Measurements from ENCODE around the gene CYCS. TPM values are rescaled to one million over a fixed set of nuclear protein-coding genes. Genes with fewer than 3 reads are reported as not detected.

CYCS gene
- total RNA-seq, 1 experiment from 2014 or later, result 224 TPM

- CTCF ChIA-PET, result no interaction called here
Measured at GRCh38 chr7:25117226-25118047, 7.6 kb downstream of the CYCS start.

More at GRCh38 chr7:25117226-25118047, 7.6 kb downstream of the CYCS start:
- H3K4me3 ChIP-seq (replicated peaks in 1 of 2; ENCODE audit: low read depth in 1 of 2, low read length in 2 of 2), result no peak overlapping the region
- H3K4me1 ChIP-seq (ENCODE audit: control insufficient read depth in 1 of 2, insufficient read depth in 2 of 2, low read length in 2 of 2), result peaks cover 0 to 5% of the 10 kb centered on the region in 2 experiments; a peak in 1 of 4 replicates
- no peak overlapping the region for H2AFZ ChIP-seq (ENCODE audit: low read depth, low read length, poor library complexity, severe bottlenecking)
- peak; percentile 37; the same call in 1 of the 2 replicates for TF ChIP-seq POLR2AphosphoS5 (IDR thresholded peaks at IDR 0.05; ENCODE audit: low read depth, low read length)
- no peak for TF ChIP-seq ZBTB33 (IDR thresholded peaks at IDR 0.05; ENCODE audit: extremely low read depth, insufficient replicate concordance, low read length)
- DNase-seq (ENCODE audit: low read depth, low spot score) (no peak), ATAC-seq (peak; percentile 22; the same call in 1 of the 2 replicates)
- intact Hi-C loops (cut with micrococcal nuclease), result no loop called here
- H3K27me3 ChIP-seq (ENCODE audit: insufficient read depth, low read length), result no peaks in the 10 kb centered on the region
- H3K9me2 ChIP-seq (ENCODE audit: insufficient read depth), result no peaks in the 10 kb centered on the region
- H3K36me3 ChIP-seq (ENCODE audit: control insufficient read depth in 1 of 2, insufficient read depth in 2 of 2, low read length in 2 of 2), result peaks cover 23 to 38% of the 10 kb centered on the region in 2 experiments
- H3K79me2 ChIP-seq (ENCODE audit: insufficient read depth, low read length), result peaks cover 24% of the 10 kb centered on the region
- H3K9ac ChIP-seq (ENCODE audit: low read length), result no peak overlapping the region
- no TSS peak for BruUV-seq (replicated peaks)
- H3K27ac ChIP-seq (ENCODE audit: low read depth, low read length), result no peak overlapping the region
- H3K9me3 ChIP-seq (ENCODE audit: control insufficient read depth in 1 of 2, insufficient read depth in 1 of 2, low read depth in 1 of 2, low read length in 2 of 2), result no peaks in the 10 kb centered on the region
- no peak overlapping the region for H3K4me2 ChIP-seq (ENCODE audit: low read length)
- peaks cover 34% of the 10 kb centered on the region for H4K20me1 ChIP-seq (ENCODE audit: insufficient read depth)
- ChIA-PET POLR2A (interaction anchor here (0.7 kb wide), 1 partner anchor 8 kb away, joined by 4 read pairs; the partner anchor contains the start of gene CYCS), RAD21 (ENCODE audit: low non-redundant PET in 1 of 2, low total read pairs in 2 of 2, uncharacterized antibody in 2 of 2, unreplicated experiment in 2 of 2) (no interaction called here)
